Lung (tissue), 12 donors: ENCODE results near the gene COBLL1. TPM values are rescaled to one million over a fixed set of nuclear protein-coding genes. Genes with fewer than 3 reads are reported as not detected.

ENCODE experiments used
- ATAC-seq: fragments of 200-7000 bp; cut with Tn5 transposase; one replicate; pipeline ENCODE4 v1.9.1; 2020; ENCODE audit warnings: moderate number of reproducible peaks; ENCODE audit not compliant: insufficient read depth, low FRiP score
- DNase-seq, 3 donors: peaks; one replicate each; pipeline ENCODE4 v3.0.0-alpha.2; 2013 to 2017
- H3K27ac ChIP-seq, 2 donors: one replicate each; pipeline ENCODE4 v1.5.1; 2013; ENCODE audit warnings: mild to moderate bottlenecking in 2 of 2, moderate library complexity in 2 of 2, control low read depth in 1 of 2, inconsistent platforms in 1 of 2, low read depth in 1 of 2, low read length in 1 of 2
- H3K27me3 ChIP-seq, 3 donors: one replicate each; pipeline ENCODE4 v1.5.1; 2013; ENCODE audit warnings: low read length in 2 of 3; ENCODE audit not compliant: control insufficient read depth in 3 of 3, insufficient read depth in 3 of 3
- H3K36me3 ChIP-seq, 4 donors: one replicate each; pipeline ENCODE4 v1.5.1; 2013; ENCODE audit warnings: low read length in 4 of 4, mild to moderate bottlenecking in 1 of 4, moderate library complexity in 1 of 4; ENCODE audit not compliant: control insufficient read depth in 4 of 4, insufficient read depth in 4 of 4
- H3K4me1 ChIP-seq, 5 donors: one replicate each; pipeline ENCODE4 v1.5.1; 2013; ENCODE audit warnings: low read length in 5 of 5, mild to moderate bottlenecking in 2 of 5, moderate library complexity in 1 of 5; ENCODE audit not compliant: control insufficient read depth in 5 of 5, insufficient read depth in 5 of 5
- H3K4me3 ChIP-seq: one replicate; pipeline ENCODE4 v1.5.1; 2013; ENCODE audit warnings: mild to moderate bottlenecking, control low read depth, moderate library complexity
- H3K9ac ChIP-seq, 2 donors: one replicate each; pipeline ENCODE4 v1.5.1; 2013; ENCODE audit warnings: low read length in 2 of 2, control low read depth in 1 of 2; ENCODE audit not compliant: insufficient read depth in 1 of 2
- H3K9me3 ChIP-seq, 4 donors: one replicate each; pipeline ENCODE4 v1.5.1; 2013; ENCODE audit warnings: low read length in 3 of 4, mild to moderate bottlenecking in 1 of 4, moderate library complexity in 1 of 4; ENCODE audit not compliant: control insufficient read depth in 4 of 4, insufficient read depth in 3 of 4
- CTCF ChIP-seq: IDR thresholded peaks from 2 replicates; pipeline ENCODE4 v1.5.1; 2012; ENCODE audit warnings: mild to moderate bottlenecking; ENCODE audit errors: control extremely low read depth, extremely low read depth
- WGBS, 2 donors: extraction: QIAGEN DNeasy Blood & Tissue Kit; methylation state at CpG; one replicate each; pipeline ENCODE4 v1.1.7; 2013; 5-methylcytosine and 5-hydroxymethylcytosine counted together
- polyA plus RNA-seq, 2 donors: library from polyadenylated mRNA; stranded (reverse); fragments of 200-250 nt; gene quantifications; one replicate each; pipeline ENCODE4 v1.2.1, GENCODE V29; 2013
- total RNA-seq, 2 donors: library from RNA; depleted of rRNA in 1 of 2; stranded (reverse); fragments of >200 nt in 1 of 2; gene quantifications; one replicate each; pipeline ENCODE4 v1.2.1, GENCODE V29; 2014 to 2021
- donor health status: control.
- donor health status: control.
- donor health status: Bipolar disorder and iron deficiency.
- donor health status: healthy.
- donor health status: DM: yes; HTN: yes; CAD: no.

COBLL1 gene
- total and polyA plus RNA-seq, 4 donors: 13.0 to 86.5 (median 53.7) TPM

GRCh38 chr2:164742738-164743317, 98.8 kb downstream of the COBLL1 start:
- Histone ChIP-seq H3K27ac (no peak overlapping the region), H3K27me3 (no peaks in the 10 kb centered on the region), H3K36me3 (no peaks in the 10 kb centered on the region), H3K9me3 (no peaks in the 10 kb centered on the region), H3K4me1 (peaks cover 0 to 3% (median 0%) of the 10 kb centered on the region in 5 donors), H3K4me3 (no peak overlapping the region), H3K9ac (no peak overlapping the region)
- no peak for ATAC-seq
- WGBS, 2 donors: 92 to 94% methylated on average over 4 of the region's 4 CpGs
- DNase-seq: no peak
- TF ChIP-seq CTCF: no peak

DNA sequence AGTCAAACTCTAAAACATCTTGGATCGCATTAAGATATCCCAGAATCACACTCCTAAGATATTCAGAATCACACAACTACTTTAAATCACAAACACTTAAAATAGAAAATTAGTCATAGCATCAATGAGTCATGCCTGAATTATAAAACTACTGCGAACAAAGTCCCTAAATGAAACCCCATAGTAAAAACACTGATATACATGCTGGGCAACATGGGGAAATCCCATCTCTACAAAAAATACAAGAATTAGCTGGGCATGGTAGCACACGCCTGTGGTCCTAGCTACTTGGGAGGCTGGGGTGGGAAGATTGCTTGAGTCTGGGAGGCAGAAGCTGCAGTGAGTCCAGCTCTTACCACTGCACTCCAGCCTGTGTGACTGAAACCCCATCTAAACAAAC, 101.7 kb downstream of the COBLL1 start:
- no peak overlapping the region for H3K4me3 ChIP-seq
- no peak overlapping the region for H3K27ac ChIP-seq
- no peaks in the 10 kb centered on the region for H3K36me3 ChIP-seq
- no peak for TF ChIP-seq CTCF
- DNase-seq (no peak), ATAC-seq (no peak)
- H3K9ac ChIP-seq: no peak overlapping the region
- H3K27me3 ChIP-seq: no peaks in the 10 kb centered on the region
- no peaks in the 10 kb centered on the region for H3K9me3 ChIP-seq
- peaks cover 0 to 3% (median 0%) of the 10 kb centered on the region in 5 donors for H3K4me1 ChIP-seq
- 51 to 70% methylated on average over 3 of the region's 3 CpGs for WGBS, 2 donors

DNA sequence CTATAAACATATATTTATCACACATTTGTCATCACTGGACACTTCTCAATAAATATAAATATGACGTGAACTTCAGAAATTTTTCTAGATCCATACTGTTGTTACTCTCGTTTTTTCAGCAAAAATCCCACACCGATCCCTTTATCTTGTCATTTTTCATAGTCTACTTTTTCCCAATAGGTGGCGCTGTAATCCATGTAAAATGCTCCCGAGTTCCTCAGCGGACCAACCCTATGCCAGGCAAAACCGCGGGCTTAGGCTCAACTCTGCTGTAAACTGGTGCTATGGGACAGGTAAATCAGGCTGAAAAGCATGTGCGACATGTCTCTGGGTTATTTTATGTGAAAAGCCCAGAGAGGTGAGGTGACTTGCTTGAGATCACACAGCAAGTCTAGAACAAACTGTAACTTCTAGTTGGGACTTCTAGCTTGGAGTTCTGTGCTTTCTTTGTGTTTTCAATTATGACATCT, 104.0 kb downstream of the COBLL1 start:
- Histone ChIP-seq H3K9me3 (no peaks in the 10 kb centered on the region), H3K36me3 (no peaks in the 10 kb centered on the region), H3K9ac (peak overlapping the region in 1 of 2 donors; percentile 18), H3K27ac (no peak overlapping the region), H3K4me3 (no peak overlapping the region), H3K27me3 (no peaks in the 10 kb centered on the region), H3K4me1 (peaks cover 0 to 3% (median 0%) of the 10 kb centered on the region in 5 donors)
- ATAC-seq (peak; percentile 78), DNase-seq (peak; percentile 56 to 76 (median 74))
- TF ChIP-seq CTCF: peak; percentile 35
- WGBS, 2 donors: 2% methylated on average over 9 of the region's 9 CpGs
